Measurements from ENCODE around the gene ARL6.

- TF ChIP-seq ZNF274 (IDR thresholded peaks at IDR 0.05; ENCODE audit: low read depth, low read length) (no peak), SUZ12 (IDR thresholded peaks at IDR 0.05; ENCODE audit: extremely low read depth, insufficient read depth, insufficient read length) (no peak), YY1 (IDR thresholded peaks at IDR 0.05; ENCODE audit: insufficient read depth, insufficient read length) (no peak)
Measured at GRCh38 chr3:97848779-97849178, 84.2 kb downstream of the ARL6 start.
